HG03139 (cell line): ENCODE measurements around the gene UBE3C.
"Not testable (repeated sequence)": the region's sequence is repeated elsewhere in the genome, so short reads cannot be mapped to it uniquely, and the experiment has no call there.

Experiments
- ATAC-seq: cut with Tn5 transposase; IDR thresholded peaks from one replicate; pipeline ENCODE4 v1.9.1; 2021; ENCODE audit not compliant: unreplicated experiment

Gene UBE3C

DNA sequence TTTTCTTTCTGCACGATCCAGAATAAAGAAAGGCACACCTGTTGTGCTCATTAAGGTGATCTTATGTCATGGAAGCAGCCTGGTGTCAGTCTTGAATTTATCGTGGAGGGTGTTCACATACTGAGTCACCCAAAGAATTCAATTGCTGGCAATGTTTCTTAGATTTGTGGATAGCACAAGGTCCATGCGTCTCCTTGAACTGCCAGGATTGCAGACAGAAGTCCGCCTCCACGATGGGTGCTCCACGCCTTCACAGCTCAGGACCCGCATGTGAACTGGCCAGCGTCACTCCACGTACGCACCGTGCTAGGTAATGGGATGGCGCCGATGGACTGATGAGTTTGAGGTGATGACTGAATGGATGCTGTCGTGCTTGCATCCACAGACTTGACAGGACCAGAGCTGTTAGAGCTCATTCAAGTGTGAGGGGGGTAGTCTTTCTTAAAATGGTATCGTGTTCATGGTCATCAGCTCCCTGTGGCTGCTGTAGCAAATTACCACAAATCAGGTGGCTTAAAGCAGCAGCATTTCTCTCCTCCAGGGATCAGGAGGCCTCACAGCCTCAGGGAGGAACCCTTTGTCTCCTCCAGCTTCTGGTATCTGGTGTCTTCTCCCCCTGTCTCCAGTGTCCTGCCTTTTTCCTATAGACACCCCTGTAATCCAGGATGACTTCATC, 132.7 kb downstream of the UBE3C start:
- ATAC-seq, result no peak

DNA sequence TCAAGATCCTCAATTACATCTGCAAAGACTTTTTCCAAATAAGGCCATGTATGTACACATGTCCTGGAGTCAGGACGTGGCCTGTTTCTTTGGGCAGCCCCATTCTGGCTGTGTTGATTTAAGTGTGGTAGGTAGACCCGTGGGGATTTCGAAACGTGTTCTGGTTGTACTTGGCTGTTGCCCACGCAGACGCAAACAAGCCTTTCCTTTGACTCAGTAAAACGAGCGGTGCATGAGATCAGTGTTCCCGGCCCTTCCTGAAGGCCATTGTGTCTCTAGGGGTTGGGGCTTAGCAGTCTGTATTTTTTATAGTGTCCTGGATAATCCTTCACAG, 133.2 kb downstream of the UBE3C start:
- no peak for ATAC-seq

DNA sequence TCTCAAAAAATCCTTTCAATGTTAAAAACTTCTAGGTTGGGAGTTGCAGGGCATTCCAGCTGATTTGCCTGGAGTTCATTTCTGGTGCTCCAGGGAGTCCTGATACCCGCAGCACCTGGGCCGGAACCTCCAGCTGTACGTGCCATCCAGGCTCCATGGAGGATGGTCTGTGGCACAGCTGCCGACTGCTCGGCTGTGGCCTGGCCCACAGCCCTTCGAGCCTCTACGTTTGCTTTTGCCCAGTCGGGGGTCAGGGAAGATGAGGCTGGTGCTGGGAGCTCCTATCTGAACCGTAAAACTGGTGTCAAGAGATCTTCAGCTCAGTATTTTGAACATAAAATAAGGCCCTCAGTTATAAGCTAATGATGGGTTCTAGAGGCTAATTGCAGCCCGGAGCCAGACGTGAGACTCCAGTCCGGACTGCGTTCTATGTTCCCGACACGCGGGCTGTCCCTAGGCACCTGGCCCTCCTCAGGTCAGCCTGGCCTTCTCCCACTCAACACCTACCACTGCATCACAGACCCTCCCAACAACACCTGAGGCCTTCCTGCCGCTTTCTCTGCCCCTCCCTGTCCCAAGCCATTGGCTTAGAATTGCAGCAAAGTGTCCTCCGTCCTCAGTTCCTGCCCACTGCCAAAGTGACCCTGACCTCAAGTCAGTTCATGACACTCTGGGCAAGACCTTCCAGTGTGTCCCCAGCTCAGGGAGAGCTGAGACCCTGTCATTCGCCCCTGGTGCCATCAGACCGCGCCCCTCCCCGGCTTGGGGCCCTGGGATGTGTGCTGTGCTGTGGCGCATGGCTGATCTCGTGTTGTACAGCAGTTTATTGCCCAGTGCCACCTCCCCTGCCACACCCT, 133.9 kb downstream of the UBE3C start:
- ATAC-seq, result no peak

DNA sequence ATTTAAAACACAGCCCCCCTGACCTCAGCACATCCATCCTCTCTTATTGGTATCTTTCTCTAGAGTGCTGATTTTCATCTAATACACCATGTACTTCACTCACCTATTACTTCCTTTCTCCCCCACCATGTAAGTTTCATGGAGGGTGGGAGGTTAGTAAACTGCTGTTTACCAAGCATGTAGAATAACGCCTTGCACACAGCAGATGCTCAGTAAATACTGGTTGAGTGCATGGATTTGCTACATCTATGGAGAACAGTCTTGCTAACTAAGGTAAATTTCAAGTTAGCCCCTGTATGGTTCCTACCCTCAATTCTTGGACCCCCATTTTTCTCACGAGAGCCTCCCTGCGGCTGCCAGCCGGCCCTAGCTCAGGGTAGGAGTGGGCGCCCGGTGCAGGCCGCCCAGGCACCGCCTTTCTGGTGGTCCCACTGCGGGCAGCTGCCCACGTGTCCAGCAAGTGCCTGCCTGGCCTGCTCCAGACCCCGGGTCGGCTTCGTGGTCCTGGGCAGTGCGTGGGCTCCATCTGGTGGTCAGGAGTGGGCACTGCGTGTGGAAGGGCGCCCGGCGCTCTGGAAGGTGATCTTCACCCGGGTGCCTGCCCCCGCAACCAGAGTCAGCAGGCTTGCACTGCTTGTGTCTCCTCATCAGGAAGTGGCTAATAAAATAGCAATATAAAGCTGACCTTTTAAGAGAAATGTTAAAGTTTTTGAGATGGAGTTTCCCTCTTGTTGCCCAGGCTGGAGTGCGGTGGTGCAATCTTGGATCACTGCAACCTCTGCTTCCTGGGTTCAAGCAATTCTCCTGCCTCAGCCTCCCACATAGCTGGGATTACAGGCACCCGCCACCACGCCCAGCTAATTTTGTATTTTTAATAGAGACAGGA, 134.7 kb downstream of the UBE3C start:
- ATAC-seq, result peak; percentile 74

- not testable (repeated sequence) for ATAC-seq
These were observed 135.4 kb downstream of the UBE3C start for GRCh38 chr7:157274094-157274634.

DNA sequence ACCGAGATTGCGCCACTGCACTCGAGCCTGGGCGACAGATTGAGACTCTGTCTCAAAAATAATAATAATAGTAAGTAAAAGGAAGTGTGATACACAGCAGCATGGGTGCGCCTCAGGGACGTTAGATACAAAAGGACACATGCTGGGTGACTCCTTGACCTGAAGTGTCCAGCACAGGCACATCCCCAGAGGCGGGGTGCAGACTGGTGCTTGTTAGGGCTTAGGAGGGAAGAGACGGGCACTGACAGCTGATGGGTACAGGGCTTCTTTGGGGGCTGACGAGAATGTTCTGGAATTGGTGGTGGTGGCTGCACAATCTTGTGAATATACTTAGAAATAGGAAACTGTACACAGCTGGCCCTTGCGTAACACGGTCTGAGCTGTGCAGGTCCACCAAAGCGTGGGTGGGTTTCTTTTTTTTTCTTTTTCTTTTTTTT, 136.3 kb downstream of the UBE3C start:
- ATAC-seq, result no peak

- no peak for ATAC-seq
These were observed 137.4 kb downstream of the UBE3C start for GRCh38 chr7:157276091-157276561.

DNA sequence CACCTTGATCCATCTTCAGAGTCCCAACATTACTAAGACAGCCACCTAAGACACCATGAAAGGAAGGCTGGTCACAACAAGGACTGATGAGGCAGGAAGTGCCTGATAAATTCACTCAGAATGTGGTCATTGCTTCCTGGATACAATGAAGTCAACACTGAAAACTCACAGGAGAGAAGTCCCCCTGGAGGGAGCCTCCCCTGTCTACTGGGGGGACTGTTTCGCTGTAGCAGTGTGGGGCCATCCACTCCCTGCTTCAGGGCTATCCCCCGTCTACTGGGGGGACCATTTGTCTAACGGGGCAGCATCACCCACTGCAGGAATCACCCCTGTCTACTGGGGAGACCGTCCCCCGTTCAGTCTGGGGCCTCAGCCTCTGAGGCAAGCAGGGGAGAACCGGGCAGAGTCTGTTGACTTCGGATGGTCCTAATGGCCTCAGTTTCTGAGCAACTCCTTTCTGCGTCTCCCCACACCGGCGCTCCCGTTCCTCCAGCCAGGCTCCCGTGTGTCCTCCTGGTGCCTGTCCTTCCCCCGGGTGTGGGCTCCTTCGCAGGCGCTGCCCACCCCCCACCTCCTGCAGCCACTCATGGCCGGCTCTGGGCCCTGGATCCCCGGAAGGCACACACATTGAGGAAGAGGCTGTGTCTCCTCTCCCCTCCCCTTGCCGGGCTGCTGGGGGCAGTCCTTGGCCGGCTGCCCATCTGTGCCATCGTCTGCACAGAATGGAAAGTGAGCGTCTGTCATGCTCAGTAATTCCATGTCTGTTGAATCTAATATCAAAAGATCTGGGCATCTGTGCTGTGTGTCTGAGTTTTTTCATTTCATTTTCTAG, 138.2 kb downstream of the UBE3C start:
- ATAC-seq, result no peak

- not testable (repeated sequence) for ATAC-seq
These were observed 138.8 kb downstream of the UBE3C start for GRCh38 chr7:157277568-157277967.

GRCh38 chr7:157278167-157278790, 139.6 kb downstream of the UBE3C start:
- no peak for ATAC-seq

GRCh38 chr7:157278791-157279724, 140.3 kb downstream of the UBE3C start:
- ATAC-seq, result no peak

DNA sequence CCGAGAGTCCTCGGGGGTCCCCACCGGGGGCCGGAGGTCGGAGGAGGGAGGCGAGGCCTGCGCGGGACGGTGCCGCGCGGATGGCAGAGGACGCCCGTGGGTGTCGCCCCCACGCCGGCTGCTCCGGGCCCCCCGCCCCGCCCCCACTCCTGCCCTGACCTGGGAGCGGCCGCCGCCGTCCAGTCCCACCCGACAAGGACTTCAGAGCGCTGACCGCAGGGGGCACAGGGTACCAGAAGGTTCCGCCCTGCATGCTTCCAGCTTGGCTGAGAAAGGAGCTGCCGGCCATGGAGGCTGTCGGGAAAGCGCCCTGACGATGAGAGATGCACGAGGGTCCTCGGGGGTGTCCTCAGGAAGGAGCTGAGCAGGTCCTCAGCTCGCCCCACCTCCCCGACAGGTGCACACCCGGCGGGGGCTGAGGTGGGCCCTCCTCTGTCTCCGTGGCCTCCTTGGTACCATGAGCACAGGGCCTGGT, 141.1 kb downstream of the UBE3C start:
- ATAC-seq, result no peak

DNA sequence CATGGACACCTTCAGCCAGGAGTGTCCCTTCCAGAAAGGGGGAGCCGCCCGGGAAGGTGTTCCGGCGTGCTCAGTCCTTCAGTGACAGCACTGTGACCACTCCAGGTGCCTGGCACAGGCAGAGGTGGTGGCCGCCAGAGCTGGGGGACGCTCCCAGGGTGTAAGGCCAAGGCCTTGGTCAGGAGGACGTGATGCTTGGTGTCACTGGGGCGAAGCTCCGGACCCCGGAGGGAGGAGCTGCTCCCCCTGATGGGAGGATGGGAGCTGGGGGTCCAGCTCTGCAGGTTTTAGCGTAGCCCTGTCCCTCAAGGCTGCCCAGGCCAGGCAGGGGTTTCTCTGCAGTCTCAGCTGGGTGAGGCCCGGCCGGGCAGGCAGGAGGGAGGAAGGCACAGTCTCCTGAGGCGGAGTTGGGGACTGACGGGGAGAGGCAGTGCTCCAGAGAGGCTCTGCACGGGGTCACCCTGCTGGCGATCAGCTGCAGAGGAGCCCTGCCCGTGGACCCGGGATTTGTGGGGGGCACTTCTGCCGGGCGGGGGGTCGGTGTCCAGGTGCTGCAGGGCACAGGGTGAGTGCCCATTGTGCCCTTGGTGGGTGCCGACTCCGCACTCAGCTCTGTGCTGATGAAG, 141.6 kb downstream of the UBE3C start:
- ATAC-seq, result no peak

GRCh38 chr7:157281221-157281998, 142.7 kb downstream of the UBE3C start:
- no peak for ATAC-seq

DNA sequence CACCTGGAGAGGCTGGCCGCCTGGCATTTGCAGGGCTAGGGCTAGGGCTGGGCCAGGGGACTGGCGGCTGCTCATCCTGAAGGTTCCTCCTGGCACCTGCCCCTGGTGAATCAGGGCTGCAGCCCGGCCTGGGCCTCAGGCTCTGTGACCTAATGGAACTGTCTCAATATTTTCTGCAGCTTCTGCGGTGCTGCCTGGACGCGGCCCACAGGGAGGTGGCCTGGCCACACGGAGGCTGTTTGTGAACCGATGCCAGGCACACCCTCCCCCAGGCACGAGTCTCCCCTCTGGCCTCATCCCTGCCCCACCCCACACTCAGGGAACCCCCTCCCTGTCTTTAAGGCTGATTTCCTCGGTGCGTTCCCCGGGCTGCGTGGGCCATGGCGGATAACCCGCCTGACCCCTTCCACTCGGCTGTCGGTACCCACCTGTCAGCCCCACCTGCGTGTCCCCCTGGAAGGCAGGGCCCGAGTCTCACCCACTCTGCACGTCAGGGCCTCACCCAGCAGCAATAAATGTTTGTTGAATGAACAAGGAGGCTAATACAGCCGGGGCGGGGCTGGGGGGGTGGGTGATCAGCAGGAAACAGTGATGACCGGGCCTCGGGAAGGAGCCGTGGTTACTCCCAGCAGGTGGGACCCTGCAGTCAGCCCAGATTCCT, 143.5 kb downstream of the UBE3C start:
- no peak for ATAC-seq

DNA sequence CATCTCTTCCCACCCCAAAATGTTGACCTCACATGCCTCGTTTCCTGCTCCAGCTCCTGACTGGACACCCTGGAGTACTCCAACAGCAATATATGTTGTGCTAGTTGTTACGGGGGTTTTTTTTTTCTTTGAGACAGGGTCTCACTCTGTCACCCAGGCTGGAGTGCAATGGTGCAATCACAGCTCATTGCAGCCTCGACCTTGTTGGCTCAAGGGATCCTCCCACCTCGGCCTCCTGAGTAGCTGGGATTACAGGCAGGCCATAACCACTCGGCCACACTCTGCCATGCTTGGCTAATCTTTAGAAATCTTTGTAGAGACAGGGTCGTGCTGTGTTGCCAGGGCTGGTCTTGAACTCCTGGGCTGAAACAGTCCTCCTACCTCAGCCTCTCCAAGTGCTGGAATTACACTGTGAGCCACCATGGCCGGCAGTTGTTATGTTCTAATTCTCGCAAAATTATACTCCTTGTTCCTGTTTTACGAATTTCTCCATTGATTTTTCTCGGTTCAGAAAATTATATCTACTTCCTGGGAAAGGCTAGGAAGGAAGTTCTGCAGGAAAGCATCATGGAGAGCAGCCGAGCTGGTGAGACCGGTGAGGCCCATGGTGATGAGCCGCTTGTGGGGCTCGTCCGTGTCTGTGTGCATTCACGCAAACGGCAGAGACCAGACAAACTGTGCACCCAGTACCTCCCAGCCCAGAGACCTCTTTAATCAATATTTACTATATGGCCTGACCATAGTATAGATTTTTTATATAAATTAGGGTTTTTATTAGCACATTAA, 145.7 kb downstream of the UBE3C start:
- ATAC-seq, result no peak
